HG02884 (cell line): ENCODE data around the gene CRB2.
"Not testable (repeated sequence)": the region's sequence is repeated elsewhere in the genome, so short reads cannot be mapped to it uniquely, and the experiment has no call there.

ENCODE experiments used
- ATAC-seq: cut with Tn5 transposase; IDR thresholded peaks from one replicate; pipeline ENCODE4 v1.9.1; 2021; ENCODE audit warnings: mild to moderate bottlenecking, moderate library complexity; ENCODE audit not compliant: unreplicated experiment

The CRB2 gene

DNA sequence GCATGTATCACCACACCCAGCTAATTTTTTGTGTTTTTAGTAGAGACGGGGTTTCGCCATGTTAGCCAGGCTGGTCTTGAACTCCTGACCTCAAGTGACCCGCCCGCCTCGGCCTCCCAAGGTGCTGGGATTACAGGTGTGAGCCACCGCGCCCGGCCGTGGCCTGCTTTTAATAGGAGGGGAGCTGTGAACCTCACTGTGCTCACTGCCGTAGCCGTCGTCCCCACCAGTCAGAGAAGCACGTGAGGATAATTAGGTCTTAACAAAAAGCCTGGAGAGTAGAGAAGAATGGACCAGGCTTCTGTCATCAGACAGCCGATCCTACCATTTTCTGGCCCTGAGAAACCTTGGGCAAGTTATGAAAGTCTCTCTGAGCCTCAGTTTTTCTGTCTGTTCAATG, 42.9 kb downstream of the CRB2 start:
- not testable (repeated sequence) for ATAC-seq

DNA sequence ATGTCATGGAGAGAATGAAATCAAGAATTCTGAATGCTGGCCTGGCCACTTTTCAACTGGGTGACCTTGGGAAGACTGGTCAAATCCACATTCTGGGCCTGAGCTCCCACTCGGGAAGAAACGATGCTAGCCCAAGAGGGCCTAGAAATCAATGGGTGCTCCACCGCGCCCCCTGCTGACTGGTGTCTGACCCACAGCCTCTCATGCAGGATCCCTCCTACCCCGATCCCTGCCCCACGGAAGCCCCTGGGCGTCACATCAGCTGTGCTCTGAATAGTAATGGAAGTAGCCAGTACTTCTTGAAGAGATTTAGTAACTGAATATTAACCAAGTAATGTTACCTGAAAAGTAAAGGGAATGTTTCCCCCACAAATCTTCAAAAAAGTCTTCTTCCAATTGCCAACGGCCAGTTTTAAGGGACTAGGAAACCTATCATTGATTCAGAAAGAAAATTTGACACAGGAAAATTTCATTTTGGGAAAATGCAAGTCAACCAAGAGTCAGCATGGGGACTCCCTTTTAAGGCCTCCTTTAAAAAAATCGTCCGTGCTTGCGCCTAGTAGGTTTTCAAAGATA, 43.9 kb downstream of the CRB2 start:
- no peak for ATAC-seq

- no peak for ATAC-seq
Observed at GRCh38 chr9:123400926-123401503, 45.0 kb downstream of the CRB2 start.

DNA sequence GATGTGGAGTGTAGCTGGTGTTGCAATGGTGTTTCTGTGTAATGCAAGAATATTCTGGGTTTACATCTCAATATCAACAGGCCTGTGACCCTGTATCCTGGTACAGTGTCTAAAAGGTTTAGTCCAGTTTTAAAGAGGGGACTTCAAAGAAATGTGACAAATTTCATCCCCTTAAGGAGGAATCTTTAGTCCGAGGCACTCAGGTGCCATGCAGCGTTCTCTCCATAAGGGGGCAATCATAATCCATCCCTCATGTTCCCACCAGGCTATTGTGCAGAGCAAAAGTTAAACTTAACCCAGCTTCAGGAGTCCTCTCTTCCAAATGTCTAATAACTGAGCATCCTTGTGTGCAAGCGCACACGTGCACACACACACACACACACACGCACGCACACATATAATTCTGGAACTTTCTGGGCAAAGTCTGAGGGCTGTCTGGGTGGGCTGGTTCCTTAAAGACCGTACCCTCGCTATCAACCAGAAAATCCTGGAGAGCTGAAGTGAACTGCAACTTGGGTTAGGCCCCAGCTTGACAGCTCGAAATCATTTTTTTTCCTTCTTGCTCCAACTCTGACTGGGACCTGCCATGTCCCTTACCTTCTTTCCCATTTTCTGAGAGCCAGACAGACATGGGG, 46.0 kb downstream of the CRB2 start:
- ATAC-seq = no peak

DNA sequence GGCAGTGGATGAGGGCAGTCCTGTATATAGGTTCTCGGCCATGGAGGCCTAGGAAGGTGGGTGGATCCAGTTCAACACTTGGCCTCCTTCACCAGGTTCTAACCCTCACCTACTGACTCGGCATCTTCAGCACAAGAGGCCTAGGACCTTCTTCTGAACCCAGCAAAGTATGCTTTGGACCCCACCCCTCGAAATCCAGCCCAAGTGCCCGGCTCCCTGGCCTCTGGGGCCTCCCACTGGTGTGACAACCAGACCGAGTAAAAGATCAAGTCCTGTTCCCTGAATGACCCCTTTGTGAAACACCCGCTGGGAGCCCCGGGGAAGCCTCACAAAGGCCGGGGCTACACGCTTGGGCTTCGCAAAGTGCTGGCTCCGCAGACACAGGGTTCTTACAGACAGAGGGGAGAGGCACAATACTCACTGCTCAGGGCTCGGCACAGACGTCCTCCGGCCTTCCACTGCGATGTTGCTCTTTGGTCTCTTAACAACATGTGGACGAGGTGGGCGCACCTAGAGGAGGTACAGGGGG, 47.0 kb downstream of the CRB2 start:
- ATAC-seq = no peak

GRCh38 chr9:123406016-123406415, 50.0 kb downstream of the CRB2 start:
- ATAC-seq = no peak

GRCh38 chr9:123406691-123407216, 50.8 kb downstream of the CRB2 start:
- no peak for ATAC-seq

GRCh38 chr9:123407217-123407851, 51.3 kb downstream of the CRB2 start:
- no peak for ATAC-seq

- ATAC-seq = no peak
Observed at GRCh38 chr9:123408313-123409262, 52.6 kb downstream of the CRB2 start.

- no peak for ATAC-seq
Observed at GRCh38 chr9:123410281-123410910, 54.4 kb downstream of the CRB2 start.

DNA sequence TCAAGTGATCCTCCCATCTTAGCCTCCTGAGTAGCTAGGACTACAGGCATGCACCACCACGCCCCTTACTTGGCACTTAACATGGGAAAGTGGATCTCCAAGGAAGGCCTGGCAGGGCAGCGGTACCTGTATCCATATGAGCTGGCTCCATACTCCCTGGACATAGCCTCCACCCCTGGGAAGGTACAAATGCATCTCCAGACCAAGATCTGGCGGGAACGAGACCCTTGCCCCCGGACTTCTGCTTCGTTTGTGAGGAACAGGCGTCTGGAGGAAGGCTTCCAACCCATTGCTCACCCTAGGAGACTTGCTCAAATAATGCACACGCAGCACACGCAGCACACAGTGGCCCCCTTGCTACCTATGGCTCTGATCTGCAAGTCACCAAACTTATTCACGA, 55.2 kb downstream of the CRB2 start:
- no peak for ATAC-seq

GRCh38 chr9:123411636-123412035, 55.6 kb downstream of the CRB2 start:
- ATAC-seq = no peak

GRCh38 chr9:123412171-123412820, 56.3 kb downstream of the CRB2 start:
- no peak for ATAC-seq

DNA sequence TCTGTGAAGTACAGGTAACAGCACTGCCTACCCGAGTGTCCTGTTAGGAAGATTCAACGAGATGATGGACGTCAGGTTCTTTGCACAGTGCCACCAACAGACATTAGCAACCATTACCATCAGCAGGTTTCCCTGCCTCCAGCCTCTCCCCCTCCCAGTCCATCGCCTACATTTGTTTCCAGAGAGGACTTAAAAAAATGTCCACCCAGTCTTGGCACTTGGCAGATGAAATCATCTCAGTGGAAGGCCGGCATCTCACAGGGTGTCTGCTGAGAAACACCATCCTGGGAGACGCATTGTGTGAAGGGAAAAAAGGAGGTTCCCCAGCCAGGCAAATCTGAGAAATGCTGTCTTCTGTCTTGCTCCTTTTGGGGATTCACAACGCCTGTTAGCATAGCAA, 58.2 kb downstream of the CRB2 start:
- ATAC-seq = no peak

DNA sequence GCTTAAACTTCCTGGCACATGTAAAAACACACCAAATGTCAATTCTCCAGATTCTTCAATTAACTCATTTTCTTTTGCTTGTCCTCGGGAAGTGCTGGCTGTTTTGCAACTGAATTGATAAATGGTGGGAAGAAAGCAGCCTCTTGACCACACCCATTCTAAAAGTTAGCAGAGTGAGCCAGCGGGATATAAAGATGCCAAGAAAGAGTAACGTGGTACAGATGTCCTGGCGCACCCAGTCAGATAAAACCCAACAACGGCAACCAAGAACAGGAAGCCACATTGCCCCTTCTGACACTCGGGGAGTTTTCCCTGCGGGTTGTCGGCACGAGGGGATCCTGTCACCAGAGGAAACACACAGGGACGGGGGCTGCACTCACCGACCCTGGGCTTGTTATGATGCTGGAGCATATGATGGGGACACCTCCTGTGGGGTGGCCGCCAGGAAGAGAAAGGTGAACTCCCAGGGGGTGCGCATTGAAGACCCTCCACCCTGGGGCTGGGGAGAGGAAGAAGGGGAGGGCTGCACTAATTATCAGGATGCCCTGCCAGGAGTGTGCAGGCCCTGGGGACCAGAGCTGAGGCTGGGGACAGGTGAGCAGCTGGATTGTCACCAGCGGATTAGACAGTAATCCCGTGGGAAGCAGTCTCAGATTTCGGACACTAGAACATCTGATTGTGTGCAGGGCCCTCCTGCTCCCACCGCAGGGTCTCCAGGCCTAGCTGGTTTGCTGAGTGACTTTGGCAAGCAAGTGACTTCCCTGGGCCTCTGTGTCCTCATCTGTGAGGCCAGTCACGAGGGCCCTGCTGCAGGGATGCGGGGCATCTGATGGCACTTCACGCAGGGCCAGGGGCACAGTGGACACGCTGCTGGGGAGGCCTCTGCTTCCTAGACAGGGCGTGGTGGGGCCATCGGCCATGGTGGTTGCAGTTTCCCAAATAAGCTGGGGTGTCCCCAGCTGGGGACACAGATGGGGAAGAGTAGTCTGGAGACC, 59.2 kb downstream of the CRB2 start:
- ATAC-seq = no peak

- ATAC-seq = no peak
Observed at GRCh38 chr9:123416176-123416575, 60.2 kb downstream of the CRB2 start.

GRCh38 chr9:123417289-123418051, 61.5 kb downstream of the CRB2 start:
- ATAC-seq = no peak

GRCh38 chr9:123418052-123418430, 62.0 kb downstream of the CRB2 start:
- ATAC-seq = no peak
